ENCODE results near the gene TIMM10.

- TF ChIP-seq REST (IDR thresholded peaks at IDR 0.05; ENCODE audit: insufficient replicate concordance, low read depth) (no peak), POLR2AphosphoS5 (IDR thresholded peaks at IDR 0.05; ENCODE audit: low read depth) (no peak), GABPA (IDR thresholded peaks at IDR 0.05; ENCODE audit: low read depth) (no peak)
Measured at GRCh38 chr11:57506522-57506921, 24.0 kb downstream of the TIMM10 start.

All from HL-60 (cell line).